Activated B cell treated with CpG ODN at 0.5 μM for 24 hours (primary cell): Measurements from ENCODE around the gene PYGO2. TPM values are rescaled to one million over a fixed set of nuclear protein-coding genes. Genes with fewer than 3 reads are reported as not detected.
"Not testable (repeated sequence)": the region's sequence is repeated elsewhere in the genome, so short reads cannot be mapped to it uniquely, and the experiment has no call there.

ENCODE experiments used
- ATAC-seq: fragments of 200-7000 bp; cut with Tn5 transposase; one replicate; pipeline ENCODE4 v1.10.0; 2021; ENCODE audit warnings: low read depth, mild to moderate bottlenecking, moderate library complexity
- CTCF ChIA-PET: fragments of 350-600 bp; sonication (Branson Sonifier 250); formaldehyde crosslinking; loops from one replicate; lab custom pipeline; 2021; ENCODE audit warnings: antibody characterized with exemption; lab: Charles Lee
- POLR2A ChIA-PET: fragments of 350-600 bp; sonication (Branson Sonifier 250); formaldehyde crosslinking; loops from one replicate; lab custom pipeline; 2021; ENCODE audit warnings: antibody characterized with exemption; lab: Charles Lee
- DNase-seq: peaks from one replicate; pipeline ENCODE4 v3.0.0; 2022
- H3K27ac Mint-ChIP-seq: one replicate; pipeline ENCODE4 v1.8.0; 2020; ENCODE audit warnings: mixed read lengths
- H3K27me3 Mint-ChIP-seq: one replicate; pipeline ENCODE4 v1.8.0; 2021; ENCODE audit warnings: mixed read lengths
- H3K36me3 Mint-ChIP-seq: one replicate; pipeline ENCODE4 v1.8.0; 2021; ENCODE audit warnings: low read depth, mixed read lengths
- H3K4me1 Mint-ChIP-seq: one replicate; pipeline ENCODE4 v1.8.0; 2021; ENCODE audit warnings: mixed read lengths
- H3K4me3 Mint-ChIP-seq: one replicate; pipeline ENCODE4 v1.8.0; 2020; ENCODE audit warnings: mild to moderate bottlenecking, mixed read lengths
- H3K9me3 Mint-ChIP-seq: one replicate; pipeline ENCODE4 v1.8.0; 2020; ENCODE audit warnings: mixed read lengths
- intact Hi-C: fragments of 100-400 bp; cut with micrococcal nuclease; formaldehyde crosslinking; loops from one replicate; pipeline ENCODE4 v1.15.1; 2024
- total RNA-seq: library from RNA; stranded (reverse); gene quantifications from 2 replicates; pipeline ENCODE4 v1.2.3, GENCODE V29; 2022
- TF ChIP-seq, protein P1 (sequence below): fragments of 200-600 bp; IDR thresholded peaks from one replicate; pipeline ENCODE4 v1.8.0; 2022; ENCODE audit warnings: antibody characterized with exemption, mild to moderate bottlenecking

The PYGO2 gene
- total RNA-seq, 1 donor from 2014 or later: 38.1 TPM

DNA sequence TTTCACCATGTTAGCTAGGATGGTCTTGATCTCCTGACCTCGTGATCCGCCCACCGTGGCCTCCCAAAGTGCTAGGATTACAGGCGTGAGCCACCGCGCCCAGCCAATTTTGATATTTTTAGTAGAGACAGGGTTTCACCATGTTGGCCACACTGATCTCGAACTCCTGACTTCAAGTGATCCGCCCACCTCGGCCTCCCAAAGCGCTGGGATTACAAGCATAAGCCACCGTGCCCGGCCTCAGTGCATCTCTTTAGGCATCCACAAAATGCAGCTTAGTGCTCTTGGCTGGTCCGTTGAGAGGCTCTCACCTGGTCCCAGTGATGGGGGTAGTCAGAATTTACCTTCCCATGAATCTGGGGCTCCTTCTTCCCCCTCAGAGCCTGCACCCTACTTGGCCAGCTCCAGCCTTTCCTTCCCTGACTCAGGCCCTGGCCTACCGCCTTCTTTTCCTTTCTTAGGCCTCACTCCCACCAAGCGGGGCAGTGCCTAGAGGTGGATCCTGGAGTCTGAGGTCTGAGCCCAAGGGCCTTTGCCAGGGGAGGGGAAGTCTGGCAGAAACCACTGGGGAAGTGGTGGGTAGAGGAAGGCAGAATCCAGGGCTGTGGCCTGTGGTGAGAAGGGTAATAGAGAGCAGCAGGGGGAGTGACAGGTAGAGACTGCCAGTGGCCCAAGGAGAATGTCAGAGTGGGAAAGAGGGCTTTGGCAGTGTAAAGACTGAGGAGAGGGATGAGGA lies 35.6 kb upstream of the PYGO2 start:
- DNase-seq (no peak), ATAC-seq (no peak)
- Mint-ChIP-seq H3K4me3 (no peak overlapping the region), H3K4me1 (peaks cover 21% of the 10 kb centered on the region), H3K36me3 (peaks cover 10% of the 10 kb centered on the region), H3K27ac (no peak overlapping the region), H3K9me3 (no peaks in the 10 kb centered on the region), H3K27me3 (no peaks in the 10 kb centered on the region)
- ChIA-PET CTCF (interaction anchor here (1.0 kb wide), 1 partner anchor 21 kb away, joined by 3 read pairs; no protein-coding TSS in a partner anchor), POLR2A (interaction anchor here (0.7 to 1.9 kb wide), 4 partner anchors 11 to 24 kb away, joined by 4 to 7 read pairs (median 6); partner anchors contain the start of gene FLAD1)
- TF ChIP-seq, protein P1, sequence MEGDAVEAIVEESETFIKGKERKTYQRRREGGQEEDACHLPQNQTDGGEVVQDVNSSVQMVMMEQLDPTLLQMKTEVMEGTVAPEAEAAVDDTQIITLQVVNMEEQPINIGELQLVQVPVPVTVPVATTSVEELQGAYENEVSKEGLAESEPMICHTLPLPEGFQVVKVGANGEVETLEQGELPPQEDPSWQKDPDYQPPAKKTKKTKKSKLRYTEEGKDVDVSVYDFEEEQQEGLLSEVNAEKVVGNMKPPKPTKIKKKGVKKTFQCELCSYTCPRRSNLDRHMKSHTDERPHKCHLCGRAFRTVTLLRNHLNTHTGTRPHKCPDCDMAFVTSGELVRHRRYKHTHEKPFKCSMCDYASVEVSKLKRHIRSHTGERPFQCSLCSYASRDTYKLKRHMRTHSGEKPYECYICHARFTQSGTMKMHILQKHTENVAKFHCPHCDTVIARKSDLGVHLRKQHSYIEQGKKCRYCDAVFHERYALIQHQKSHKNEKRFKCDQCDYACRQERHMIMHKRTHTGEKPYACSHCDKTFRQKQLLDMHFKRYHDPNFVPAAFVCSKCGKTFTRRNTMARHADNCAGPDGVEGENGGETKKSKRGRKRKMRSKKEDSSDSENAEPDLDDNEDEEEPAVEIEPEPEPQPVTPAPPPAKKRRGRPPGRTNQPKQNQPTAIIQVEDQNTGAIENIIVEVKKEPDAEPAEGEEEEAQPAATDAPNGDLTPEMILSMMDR: no peak
- intact Hi-C loops: no loop called here

- POLR2A ChIA-PET: interaction anchor here (0.5 to 1.9 kb wide), 6 partner anchors 12 to 1056 kb away, joined by 3 to 9 read pairs (median 5); partner anchors contain the start of genes CKS1B and FLAD1
- CTCF ChIA-PET: interaction anchor here (3.0 kb wide), 1 partner anchor 21 kb away, joined by 14 read pairs; no protein-coding TSS in a partner anchor
- H3K27ac Mint-ChIP-seq, H3K4me3 Mint-ChIP-seq, H3K9me3 Mint-ChIP-seq, intact Hi-C loops, DNase-seq, ATAC-seq, H3K27me3 Mint-ChIP-seq: not testable (repeated sequence)
- Mint-ChIP-seq H3K4me1 (peaks cover 21% of the 10 kb centered on the region), H3K36me3 (peaks cover 12% of the 10 kb centered on the region)
These were observed 33.9 kb upstream of the PYGO2 start for GRCh38 chr1:154995301-154995983.

- POLR2A ChIA-PET: interaction anchor here (0.6 to 2.5 kb wide), 5 partner anchors 11 to 56 kb away, joined by 3 to 11 read pairs (median 8); partner anchors contain the start of genes ADAM15, CKS1B and FLAD1
- DNase-seq (no peak), ATAC-seq (no peak)
- Mint-ChIP-seq H3K4me1 (peaks cover 14% of the 10 kb centered on the region), H3K27me3 (no peaks in the 10 kb centered on the region), H3K4me3 (no peak overlapping the region), H3K36me3 (peaks cover 21% of the 10 kb centered on the region), H3K27ac (no peak overlapping the region), H3K9me3 (no peaks in the 10 kb centered on the region)
- CTCF ChIA-PET: interaction anchor here (3.0 kb wide), 1 partner anchor 22 kb away, joined by 14 read pairs; no protein-coding TSS in a partner anchor
- TF ChIP-seq, protein P1: no peak
- intact Hi-C loops: loop anchor here (1.0 kb wide), 1 partner anchor 11 kb away; the partner anchor contains the start of gene FLAD1
These were observed 33.0 kb upstream of the PYGO2 start for GRCh38 chr1:154994591-154994990.

GRCh38 chr1:154994269-154994587 lies 32.6 kb upstream of the PYGO2 start:
- H3K36me3 Mint-ChIP-seq: peaks cover 24% of the 10 kb centered on the region
- intact Hi-C loops: loop anchor here (1.0 kb wide), 1 partner anchor 11 kb away; the partner anchor contains the start of gene FLAD1
- peaks cover 14% of the 10 kb centered on the region for H3K4me1 Mint-ChIP-seq
- H3K4me3 Mint-ChIP-seq: no peak overlapping the region
- H3K27me3 Mint-ChIP-seq: no peaks in the 10 kb centered on the region
- H3K9me3 Mint-ChIP-seq: no peaks in the 10 kb centered on the region
- ChIA-PET POLR2A (interaction anchor here (1.0 to 2.5 kb wide), 4 partner anchors 11 to 57 kb away, joined by 3 to 11 read pairs (median 8); partner anchors contain the start of genes ADAM15, CKS1B and FLAD1), CTCF (interaction anchor here (1.0 to 3.0 kb wide), 2 partner anchors 13 to 22 kb away, joined by 3 to 14 read pairs; no protein-coding TSS in a partner anchor)
- H3K27ac Mint-ChIP-seq: no peak overlapping the region
- no peak for DNase-seq
- ATAC-seq: no peak
- TF ChIP-seq, protein P1: no peak

- H3K36me3 Mint-ChIP-seq: peaks cover 29% of the 10 kb centered on the region
- TF ChIP-seq, protein P1: no peak
- H3K4me1 Mint-ChIP-seq: peaks cover 13% of the 10 kb centered on the region
- DNase-seq (no peak), ATAC-seq (no peak)
- H3K27me3 Mint-ChIP-seq: no peaks in the 10 kb centered on the region
- CTCF ChIA-PET: interaction anchor here (0.9 to 3.0 kb wide), 3 partner anchors 14 to 32 kb away, joined by 3 to 14 read pairs (median 3); partner anchors contain the start of gene PYGO2
- no peak within 1 kb of the TSS for H3K4me3 Mint-ChIP-seq
- H3K9me3 Mint-ChIP-seq: no peaks in the 10 kb centered on the region
- POLR2A ChIA-PET: interaction anchor here (0.5 to 2.5 kb wide), 7 partner anchors 10 to 57 kb away, joined by 3 to 11 read pairs (median 5); partner anchors contain the start of genes ADAM15, CKS1B and FLAD1
- no peak within 1 kb of the TSS for H3K27ac Mint-ChIP-seq
- intact Hi-C loops: loop anchor here (1.0 kb wide), 1 partner anchor 10 kb away; the partner anchor contains the start of gene FLAD1
These were observed 32.1 kb upstream of the PYGO2 start, which contains the start of gene LENEP for GRCh38 chr1:154993572-154994268. Gene LENEP, plus strand, starts transcription at chr1:154993586. Its CDS starts 22 bp downstream, at chr1:154993608.
